A549 (cell line): Measurements from ENCODE around the gene BCAS3.

ENCODE experiments used
- BHLHE40 ChIP-seq: IDR thresholded peaks from 2 replicates; pipeline ENCODE4 v1.6.1; 2012; ENCODE audit warnings: low read depth, low read length, inconsistent platforms
- CBX8 ChIP-seq: fragments of 200-600 bp; sonication (generic); IDR thresholded peaks from 2 replicates; pipeline ENCODE4 v1.6.1; 2016
- CEBPB ChIP-seq, 2 experiments: fragments of >200 bp in 1 of 2; sonication (Bioruptor Twin) in 1 of 2; formaldehyde crosslinking in 1 of 2; IDR thresholded peaks; 2 replicates each; pipeline ENCODE4 v1.6.1; 2012 to 2016
- CTCF ChIP-seq: fragments of >200 bp; sonication (Bioruptor Twin); formaldehyde crosslinking; IDR thresholded peaks from 3 replicates; pipeline ENCODE4 v1.5.1; 2016
- EP300 ChIP-seq, 2 experiments: fragments of >200 bp; sonication (Bioruptor Twin); formaldehyde crosslinking; IDR thresholded peaks; 2 replicates in 1 of 2; 3 replicates in 1 of 2; pipeline ENCODE4 v1.6.1; 2016 to 2017
- JUNB ChIP-seq: fragments of >200 bp; sonication (Bioruptor Twin); formaldehyde crosslinking; IDR thresholded peaks from 2 replicates; pipeline ENCODE4 v1.6.1; 2016
- MYC ChIP-seq: IDR thresholded peaks from 2 replicates; pipeline ENCODE4 v1.6.1; 2012; ENCODE audit warnings: mild to moderate bottlenecking, inconsistent platforms, low read length, improper control_type of control experiment, borderline replicate concordance
- POLR2A ChIP-seq: IDR thresholded peaks from 2 replicates; pipeline ENCODE4 v1.6.1; 2012; ENCODE audit warnings: mild to moderate bottlenecking, low read length
- RAD21 ChIP-seq, 2 experiments: fragments of >200 bp in 1 of 2; sonication (Bioruptor Twin) in 1 of 2; formaldehyde crosslinking in 1 of 2; IDR thresholded peaks in 1 of 2; conservative IDR thresholded peaks in 1 of 2; 2 replicates in 1 of 2; 3 replicates in 1 of 2; pipeline ENCODE4 v1.6.1; 2012 to 2018; ENCODE audit warnings: inconsistent platforms in 1 of 2
- REST ChIP-seq: fragments of 200-600 bp; sonication (generic); IDR thresholded peaks from 2 replicates; pipeline ENCODE4 v1.6.1; 2016; ENCODE audit warnings: antibody characterized with exemption, mild to moderate bottlenecking, moderate library complexity
- ZSCAN20 ChIP-seq: fragments of 250-450 bp; sonication (Bioruptor Pico); IDR thresholded peaks from 2 replicates; pipeline ENCODE4 v1.8.0; 2022; ENCODE audit warnings: mild to moderate bottlenecking, moderate library complexity

GRCh38 chr17:61309362-61310256 lies 632.0 kb downstream of the BCAS3 start:
- TF ChIP-seq CEBPB (IDR thresholded peaks at IDR 0.05) (no peak), POLR2A (no peak), RAD21 (conservative IDR thresholded peaks at IDR 0.05 in 1 of 2, IDR thresholded peaks at IDR 0.05 in 1 of 2) (no peak), CTCF (no peak), BHLHE40 (no peak), MYC (no peak), REST (no peak), EP300 (IDR thresholded peaks at IDR 0.05) (no peak), ZSCAN20 (CRISPR knock-in tag) (no peak), JUNB (no peak), CBX8 (no peak)
